Fibroblast of the aortic adventitia (primary cell): ENCODE results near the gene SMIM17. TPM values are rescaled to one million over a fixed set of nuclear protein-coding genes. Genes with fewer than 3 reads are reported as not detected.

Experiments used
- DNase-seq: peaks from one replicate; pipeline ENCODE4 v3.0.0-alpha.2; 2010; ENCODE audit warnings: low read depth
- H3K4me3 ChIP-seq: 2 replicates; pipeline ENCODE4 v1.5.1; 2011; ENCODE audit warnings: low read depth, mild to moderate bottlenecking, control low read depth, low read length, moderate library complexity
- total RNA-seq: library from RNA; depleted of rRNA; stranded (reverse); fragments of >200 nt; gene quantifications from 2 replicates; pipeline ENCODE4 v1.2.3, GENCODE V29; 2012; ENCODE audit warnings: low replicate concordance
- TF ChIP-seq, protein P1 (sequence below): IDR thresholded peaks from 2 replicates; pipeline ENCODE4 v1.5.1; 2011; ENCODE audit warnings: mild to moderate bottlenecking, low read length, control low read depth, inconsistent platforms; ENCODE audit not compliant: insufficient read depth

SMIM17 gene
- total RNA-seq, 1 donor: not detected

GRCh38 chr19:56601375-56601774 is 41.6 kb upstream of the SMIM17 start:
- TF ChIP-seq, protein P1, sequence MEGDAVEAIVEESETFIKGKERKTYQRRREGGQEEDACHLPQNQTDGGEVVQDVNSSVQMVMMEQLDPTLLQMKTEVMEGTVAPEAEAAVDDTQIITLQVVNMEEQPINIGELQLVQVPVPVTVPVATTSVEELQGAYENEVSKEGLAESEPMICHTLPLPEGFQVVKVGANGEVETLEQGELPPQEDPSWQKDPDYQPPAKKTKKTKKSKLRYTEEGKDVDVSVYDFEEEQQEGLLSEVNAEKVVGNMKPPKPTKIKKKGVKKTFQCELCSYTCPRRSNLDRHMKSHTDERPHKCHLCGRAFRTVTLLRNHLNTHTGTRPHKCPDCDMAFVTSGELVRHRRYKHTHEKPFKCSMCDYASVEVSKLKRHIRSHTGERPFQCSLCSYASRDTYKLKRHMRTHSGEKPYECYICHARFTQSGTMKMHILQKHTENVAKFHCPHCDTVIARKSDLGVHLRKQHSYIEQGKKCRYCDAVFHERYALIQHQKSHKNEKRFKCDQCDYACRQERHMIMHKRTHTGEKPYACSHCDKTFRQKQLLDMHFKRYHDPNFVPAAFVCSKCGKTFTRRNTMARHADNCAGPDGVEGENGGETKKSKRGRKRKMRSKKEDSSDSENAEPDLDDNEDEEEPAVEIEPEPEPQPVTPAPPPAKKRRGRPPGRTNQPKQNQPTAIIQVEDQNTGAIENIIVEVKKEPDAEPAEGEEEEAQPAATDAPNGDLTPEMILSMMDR: no peak
- no peak overlapping the region for H3K4me3 ChIP-seq
- no peak for DNase-seq

GRCh38 chr19:56603829-56604228 is 39.1 kb upstream of the SMIM17 start:
- TF ChIP-seq, protein P1: no peak
- no peak overlapping the region for H3K4me3 ChIP-seq
- DNase-seq: no peak

DNA sequence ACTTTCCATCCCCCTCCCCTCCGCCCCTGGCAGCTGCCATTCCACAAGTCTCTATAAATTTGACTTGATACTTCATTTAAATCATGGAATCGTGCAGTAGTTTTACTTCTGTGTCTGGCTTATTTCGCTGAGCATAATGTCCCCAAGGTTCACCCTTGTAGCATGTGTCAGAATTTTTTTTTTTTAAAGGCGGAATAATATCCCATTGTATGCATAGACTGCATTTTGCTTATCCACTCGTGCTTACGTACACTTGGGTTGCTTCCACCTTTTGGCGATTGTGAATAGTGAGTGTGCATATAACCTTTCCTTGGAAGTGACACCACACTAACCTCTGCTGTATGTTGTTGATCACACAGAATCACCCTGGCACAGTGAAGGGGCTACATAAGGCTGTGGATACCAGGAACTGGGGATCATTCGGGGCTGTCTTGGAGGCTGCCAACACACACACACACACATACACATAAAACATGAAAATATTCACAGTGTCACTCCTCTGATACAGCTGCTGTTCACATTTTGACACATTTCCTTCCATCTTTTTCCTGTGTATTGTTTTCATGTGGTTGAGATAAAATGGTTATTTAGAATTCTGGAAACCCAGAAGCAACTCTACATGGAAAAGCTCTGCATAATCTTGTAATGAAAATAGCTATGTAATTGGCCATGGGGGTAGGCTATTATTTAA is 34.5 kb upstream of the SMIM17 start:
- TF ChIP-seq, protein P1: no peak
- DNase-seq: no peak
- H3K4me3 ChIP-seq: no peak overlapping the region

DNA sequence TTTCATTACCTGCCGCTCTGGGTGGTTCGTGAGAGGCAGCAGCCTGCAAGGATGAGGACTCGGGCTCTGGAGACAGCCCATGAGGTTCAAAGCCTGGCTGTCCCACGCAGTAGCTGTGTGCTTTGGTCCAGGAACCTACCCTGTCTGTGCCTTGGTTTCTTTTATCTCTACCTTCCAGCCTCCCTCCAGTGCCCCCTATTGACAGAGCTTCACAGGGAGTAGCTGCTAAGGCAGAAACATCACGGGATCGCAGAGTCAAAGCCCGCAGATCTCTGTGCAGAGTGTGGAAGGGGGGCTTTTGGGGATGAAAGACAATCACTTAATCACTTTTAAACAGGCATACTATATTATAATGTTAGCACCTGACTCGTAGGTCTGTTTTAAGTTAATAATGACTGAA is 31.7 kb upstream of the SMIM17 start:
- DNase-seq: no peak
- TF ChIP-seq, protein P1: no peak
- H3K4me3 ChIP-seq: no peak overlapping the region

GRCh38 chr19:56612737-56613136 is 30.2 kb upstream of the SMIM17 start:
- TF ChIP-seq, protein P1: no peak
- H3K4me3 ChIP-seq: no peak overlapping the region
- DNase-seq: no peak

GRCh38 chr19:56613639-56614038 is 29.3 kb upstream of the SMIM17 start:
- DNase-seq: no peak
- TF ChIP-seq, protein P1: no peak
- no peak overlapping the region for H3K4me3 ChIP-seq

DNA sequence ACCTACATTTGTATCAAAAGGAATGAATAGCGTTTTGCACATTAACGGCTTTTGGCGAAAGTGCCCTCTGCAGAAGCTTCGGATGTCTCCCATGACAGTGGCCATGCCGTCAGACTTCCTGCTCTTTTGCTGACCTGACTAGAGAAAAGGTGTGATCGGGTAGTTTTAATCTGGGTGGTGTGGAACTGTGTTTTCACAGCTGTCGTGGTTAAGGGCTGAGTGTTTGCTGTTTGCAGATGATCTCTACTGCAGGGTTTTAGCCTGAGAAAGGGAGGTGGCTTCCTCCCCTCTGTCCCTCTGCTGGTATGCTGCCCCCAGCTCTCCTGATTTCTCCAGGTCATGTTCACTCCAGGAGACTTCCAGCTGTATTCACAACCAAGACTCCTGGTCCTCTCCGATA is 25.4 kb upstream of the SMIM17 start:
- no peak for DNase-seq
- H3K4me3 ChIP-seq: no peak overlapping the region
- TF ChIP-seq, protein P1: no peak
